HCT116 (cell line): ENCODE results near the gene MRPL50. TPM values are rescaled to one million over a fixed set of nuclear protein-coding genes. Genes with fewer than 3 reads are reported as not detected.

Source experiments
- ATAC-seq: fragments of 200-7000 bp; cut with Tn5 transposase; 2 replicates; pipeline ENCODE4 v1.9.1; 2020; ENCODE audit warnings: mild to moderate bottlenecking, moderate library complexity
- BruUV-seq: library from RNA; stranded (reverse); fragments of 400-500 nt; replicated peaks from 2 replicates; lab custom pipeline; 2021; lab: Mats Ljungman, UMichigan
- CTCF ChIA-PET: fragments of 300-600 bp; sonication (Branson Sonifier 250); formaldehyde crosslinking; loops from one replicate; lab custom pipeline; 2021; ENCODE audit warnings: antibody characterized with exemption; lab: Charles Lee
- POLR2A ChIA-PET: fragments of 300-600, 350-600 bp; sonication (Branson Sonifier 250); formaldehyde crosslinking; loops from one replicate; lab custom pipeline; 2021; ENCODE audit warnings: antibody characterized with exemption; lab: Charles Lee
- RAD21 ChIA-PET, 2 experiments: fragments of 300-600 bp; sonication (Branson Sonifier 250); formaldehyde crosslinking; loops; one replicate each; lab custom pipeline; 2023; ENCODE audit warnings: low total read pairs in 2 of 2; ENCODE audit not compliant: uncharacterized antibody in 2 of 2, unreplicated experiment in 2 of 2, low non-redundant PET in 1 of 2; lab: Charles Lee
- DNase-seq: peaks from one replicate; pipeline ENCODE4 v3.0.0-alpha.2; 2010; ENCODE audit warnings: low read depth, low spot score
- H2AFZ ChIP-seq: fragments of 200-600 bp; shearing (Covaris generic), sonication (generic); 2 replicates; pipeline ENCODE4 v1.6.1; 2017; ENCODE audit warnings: low read depth, mixed run types, mixed read lengths, antibody characterized with exemption, low read length; ENCODE audit not compliant: poor library complexity, severe bottlenecking
- H3K27ac ChIP-seq: 2 replicates; pipeline ENCODE4 v1.5.1; 2012; ENCODE audit warnings: low read depth, low read length
- H3K27me3 ChIP-seq: fragments of 200-600 bp; sonication (generic); 2 replicates; pipeline ENCODE4 v1.6.1; 2016; ENCODE audit warnings: mixed run types, low read length, mixed read lengths; ENCODE audit not compliant: insufficient read depth
- H3K36me3 ChIP-seq, 2 experiments: fragments of 200-500 bp in 1 of 2; fragments of 200-600 bp in 1 of 2; sonication (Bioruptor generic) in 1 of 2; sonication (generic) in 1 of 2; 2 replicates each; pipeline versions ENCODE4 v1.5.1 to v1.6.1; 2014 to 2016; ENCODE audit warnings: low read length in 2 of 2, inconsistent platforms in 1 of 2, mixed read lengths in 1 of 2, mixed run types in 1 of 2; ENCODE audit not compliant: insufficient read depth in 2 of 2, control insufficient read depth in 1 of 2
- H3K4me1 ChIP-seq, 2 experiments: fragments of 200-600 bp in 1 of 2; sonication (generic) in 1 of 2; 2 replicates each; pipeline versions ENCODE4 v1.5.1 to v1.6.1; 2012 to 2017; ENCODE audit warnings: low read length in 2 of 2, inconsistent platforms in 1 of 2, mild to moderate bottlenecking in 1 of 2, mixed read lengths in 1 of 2, mixed run types in 1 of 2, moderate library complexity in 1 of 2; ENCODE audit not compliant: insufficient read depth in 2 of 2, control insufficient read depth in 1 of 2
- H3K4me2 ChIP-seq: fragments of 200-600 bp; sonication (generic); 2 replicates; pipeline ENCODE4 v1.6.1; 2017; ENCODE audit warnings: mixed run types, low read length, mixed read lengths
- H3K4me3 ChIP-seq, 2 experiments: fragments of 200-600 bp in 1 of 2; sonication (generic) in 1 of 2; replicated peaks in 1 of 2; 2 replicates each; pipeline ENCODE4 v1.5.1; 2011 to 2016; ENCODE audit warnings: low read length in 2 of 2, control low read depth in 1 of 2, low read depth in 1 of 2, mild to moderate bottlenecking in 1 of 2, mixed read lengths in 1 of 2, mixed run types in 1 of 2
- H3K79me2 ChIP-seq: fragments of 200-600 bp; sonication (generic); 2 replicates; pipeline ENCODE4 v1.6.1; 2017; ENCODE audit warnings: mild to moderate bottlenecking, mixed run types, low read length, moderate library complexity, mixed read lengths; ENCODE audit not compliant: insufficient read depth
- H3K9ac ChIP-seq: fragments of 200-600 bp; sonication (generic); 2 replicates; pipeline ENCODE4 v1.6.1; 2016; ENCODE audit warnings: low read length, mixed read lengths
- H3K9me2 ChIP-seq: fragments of 200-600 bp; sonication (generic), shearing (Covaris generic); 2 replicates; pipeline ENCODE4 v1.6.1; 2017; ENCODE audit warnings: mixed run types, mild to moderate bottlenecking, moderate library complexity; ENCODE audit not compliant: insufficient read depth
- H3K9me3 ChIP-seq, 2 experiments: fragments of 200-500 bp in 1 of 2; fragments of 200-600 bp in 1 of 2; sonication (Bioruptor generic) in 1 of 2; sonication (generic) in 1 of 2; 2 replicates each; pipeline ENCODE4 v1.6.1; 2014 to 2017; ENCODE audit warnings: low read length in 2 of 2, mixed read lengths in 2 of 2, inconsistent platforms in 1 of 2, low read depth in 1 of 2, mild to moderate bottlenecking in 1 of 2, mixed run types in 1 of 2, moderate library complexity in 1 of 2; ENCODE audit not compliant: control insufficient read depth in 1 of 2, insufficient read depth in 1 of 2
- H4K20me1 ChIP-seq: fragments of 200-600 bp; sonication (generic), shearing (Covaris generic); 2 replicates; pipeline ENCODE4 v1.6.1; 2017; ENCODE audit warnings: mixed run types, mild to moderate bottlenecking, moderate library complexity; ENCODE audit not compliant: insufficient read depth
- CBX3 ChIP-seq: IDR thresholded peaks from 2 replicates; pipeline ENCODE4 v1.6.1; 2012; ENCODE audit warnings: low read depth
- CEBPB ChIP-seq: IDR thresholded peaks from 2 replicates; pipeline ENCODE4 v1.6.1; 2012; ENCODE audit warnings: low read depth
- ELF1 ChIP-seq: IDR thresholded peaks from 2 replicates; pipeline ENCODE4 v1.6.1; 2012; ENCODE audit warnings: low read depth, borderline replicate concordance
- EZH2 ChIP-seq: fragments of 200-600 bp; sonication (generic); IDR thresholded peaks from 2 replicates; pipeline ENCODE4 v1.6.1; 2017; ENCODE audit warnings: antibody characterized with exemption, mixed run types
- EZH2phosphoT487 ChIP-seq: fragments of 200-600 bp; IDR thresholded peaks from 2 replicates; pipeline ENCODE4 v1.6.1; 2018; ENCODE audit warnings: antibody characterized with exemption, borderline replicate concordance
- FOSL1 ChIP-seq: IDR thresholded peaks from 2 replicates; pipeline ENCODE4 v1.6.1; 2012; ENCODE audit warnings: low read depth
- POLR2A ChIP-seq: IDR thresholded peaks from 2 replicates; pipeline ENCODE4 v1.7.0; 2011; ENCODE audit warnings: borderline replicate concordance; ENCODE audit not compliant: insufficient read depth, insufficient read length; ENCODE audit errors: extremely low read depth
- RAD21 ChIP-seq: IDR thresholded peaks from 2 replicates; pipeline ENCODE4 v1.6.1; 2012; ENCODE audit warnings: low read depth, mild to moderate bottlenecking
- SIN3A ChIP-seq: IDR thresholded peaks from 2 replicates; pipeline ENCODE4 v1.6.1; 2012; ENCODE audit warnings: low read depth
- SP1 ChIP-seq: IDR thresholded peaks from 2 replicates; pipeline ENCODE4 v1.6.1; 2012; ENCODE audit warnings: low read depth
- SRF ChIP-seq: IDR thresholded peaks from 2 replicates; pipeline ENCODE4 v1.6.1; 2012; ENCODE audit warnings: low read depth
- TCF7L2 ChIP-seq: IDR thresholded peaks from 2 replicates; pipeline ENCODE4 v1.7.0; 2011; ENCODE audit warnings: borderline replicate concordance, inconsistent platforms; ENCODE audit not compliant: insufficient read depth, insufficient read length; ENCODE audit errors: extremely low read depth
- YY1 ChIP-seq: IDR thresholded peaks from 2 replicates; pipeline ENCODE4 v1.6.1; 2011; ENCODE audit warnings: low read length, low read depth, moderate library complexity, mild to moderate bottlenecking; ENCODE audit not compliant: insufficient replicate concordance; ENCODE audit errors: extremely low read depth
- ZFX ChIP-seq: fragments of 450-650 bp; IDR thresholded peaks from 2 replicates; pipeline ENCODE4 v1.6.1; 2017
- intact Hi-C: fragments of 100-400 bp; cut with micrococcal nuclease; formaldehyde crosslinking; loops from 2 replicates; pipeline ENCODE4 v1.10.0; 2022
- total RNA-seq: library from RNA; stranded (reverse); gene quantifications from one replicate; pipeline ENCODE4 v1.2.1, GENCODE V29; 2021; ENCODE audit not compliant: unreplicated experiment
- TF ChIP-seq, protein P1 (sequence below), 3 experiments: fragments of 200-600 bp in 1 of 3; sonication (generic) in 1 of 3; IDR thresholded peaks in 2 of 3; conservative IDR thresholded peaks in 1 of 3; 2 replicates each; pipeline ENCODE4 v1.5.1; 2012 to 2017; ENCODE audit warnings: low read depth in 2 of 3, low read length in 2 of 3, antibody characterized with exemption in 1 of 3, borderline replicate concordance in 1 of 3, control low read depth in 1 of 3, mild to moderate bottlenecking in 1 of 3, mixed read lengths in 1 of 3, mixed run types in 1 of 3, moderate library complexity in 1 of 3; ENCODE audit not compliant: insufficient read depth in 1 of 3
- TF ChIP-seq, protein P2 (sequence below): IDR thresholded peaks from 2 replicates; pipeline ENCODE4 v1.6.1; 2012

MRPL50 gene
- total RNA-seq, 1 experiment from 2014 or later, result 14.6 TPM

DNA sequence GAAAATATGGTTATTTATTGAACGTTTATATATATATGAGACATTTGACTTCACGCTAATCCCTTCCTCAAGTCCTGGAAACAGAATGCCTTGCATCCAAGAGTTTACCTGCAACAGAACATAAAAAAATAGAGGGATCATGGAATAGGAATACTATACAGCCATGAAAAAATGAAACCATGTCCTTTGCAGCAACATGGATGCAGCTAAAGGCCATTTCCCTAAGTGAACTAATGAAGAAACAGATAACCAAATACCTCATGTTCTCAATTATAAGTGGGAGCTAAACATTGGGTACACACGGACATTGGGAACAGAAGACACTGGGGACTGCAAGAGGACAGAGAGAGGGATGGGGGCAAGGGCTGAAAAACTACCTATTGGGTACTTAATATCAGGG, 26.6 kb downstream of the MRPL50 start:
- no peak overlapping the region for H3K27ac ChIP-seq
- ATAC-seq, result no peak
- POLR2A ChIA-PET, result no interaction called here

DNA sequence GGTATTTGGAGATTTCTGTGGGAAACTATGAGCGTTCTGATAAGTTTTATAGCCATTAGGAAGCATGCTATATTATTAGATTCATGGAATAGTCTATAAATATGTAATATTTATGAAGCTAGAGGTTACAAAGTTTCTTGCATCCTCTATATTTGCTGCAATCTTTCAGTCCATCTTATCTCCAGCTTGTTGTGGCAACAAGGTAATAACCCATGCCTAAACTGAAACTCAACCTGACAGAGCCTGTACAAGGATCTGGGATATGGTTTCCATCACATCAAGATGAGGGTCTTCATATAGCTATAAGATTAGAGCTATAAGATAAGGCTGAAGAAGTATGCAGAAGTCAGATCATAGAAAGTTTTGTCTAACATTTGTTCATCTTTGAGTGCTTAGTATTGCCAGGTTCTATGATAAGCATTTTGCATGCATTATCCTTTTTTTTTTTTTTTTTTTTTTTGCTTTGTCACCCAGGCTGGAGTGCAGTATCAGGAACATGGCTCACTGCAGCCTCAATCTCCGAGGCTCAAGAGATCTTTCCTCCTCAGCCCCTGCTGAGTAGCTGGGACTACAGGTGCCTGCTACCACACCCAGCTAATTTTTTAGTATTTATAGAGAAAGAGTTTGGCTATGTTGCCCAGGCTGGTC, 28.4 kb downstream of the MRPL50 start:
- no peak overlapping the region for H3K4me2 ChIP-seq
- H3K4me3 ChIP-seq, result no peak overlapping the region
- no peak for TF ChIP-seq FOSL1
- TF ChIP-seq SRF, result no peak
- TF ChIP-seq YY1, result no peak
- TF ChIP-seq SIN3A, result no peak
- no peak for TF ChIP-seq SP1
- no peak for TF ChIP-seq ZFX
- TF ChIP-seq EZH2, result no peak
- TF ChIP-seq ELF1, result no peak
- TF ChIP-seq RAD21, result no peak
- TF ChIP-seq, protein P1, sequence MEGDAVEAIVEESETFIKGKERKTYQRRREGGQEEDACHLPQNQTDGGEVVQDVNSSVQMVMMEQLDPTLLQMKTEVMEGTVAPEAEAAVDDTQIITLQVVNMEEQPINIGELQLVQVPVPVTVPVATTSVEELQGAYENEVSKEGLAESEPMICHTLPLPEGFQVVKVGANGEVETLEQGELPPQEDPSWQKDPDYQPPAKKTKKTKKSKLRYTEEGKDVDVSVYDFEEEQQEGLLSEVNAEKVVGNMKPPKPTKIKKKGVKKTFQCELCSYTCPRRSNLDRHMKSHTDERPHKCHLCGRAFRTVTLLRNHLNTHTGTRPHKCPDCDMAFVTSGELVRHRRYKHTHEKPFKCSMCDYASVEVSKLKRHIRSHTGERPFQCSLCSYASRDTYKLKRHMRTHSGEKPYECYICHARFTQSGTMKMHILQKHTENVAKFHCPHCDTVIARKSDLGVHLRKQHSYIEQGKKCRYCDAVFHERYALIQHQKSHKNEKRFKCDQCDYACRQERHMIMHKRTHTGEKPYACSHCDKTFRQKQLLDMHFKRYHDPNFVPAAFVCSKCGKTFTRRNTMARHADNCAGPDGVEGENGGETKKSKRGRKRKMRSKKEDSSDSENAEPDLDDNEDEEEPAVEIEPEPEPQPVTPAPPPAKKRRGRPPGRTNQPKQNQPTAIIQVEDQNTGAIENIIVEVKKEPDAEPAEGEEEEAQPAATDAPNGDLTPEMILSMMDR (IDR thresholded peaks at IDR 0.05 in 2 of 3, conservative IDR thresholded peaks at IDR 0.05 in 1 of 3; ENCODE audit: borderline replicate concordance in 1 of 3, insufficient read depth in 1 of 3, low read depth in 2 of 3, low read length in 2 of 3), result no peak
- TF ChIP-seq POLR2A, result no peak
- TF ChIP-seq, all 23 proteins: peak for 0
- no peaks in the 10 kb centered on the region for H3K27me3 ChIP-seq
- intact Hi-C loops, result no loop called here
- ChIA-PET CTCF (no interaction called here), POLR2A (no interaction called here), RAD21 (no interaction called here)
- no TSS peak for BruUV-seq
- H2AFZ ChIP-seq, result no peak overlapping the region
- DNase-seq (no peak), ATAC-seq (no peak)
- H3K9me3 ChIP-seq, result no peaks in the 10 kb centered on the region
- no peaks in the 10 kb centered on the region for H3K79me2 ChIP-seq
- no peaks in the 10 kb centered on the region for H3K9me2 ChIP-seq
- H3K4me1 ChIP-seq, result peaks cover 8 to 12% of the 10 kb centered on the region in 2 experiments; a peak in 3 of 4 replicates
- H3K27ac ChIP-seq, result no peak overlapping the region
- H3K36me3 ChIP-seq, result no peaks in the 10 kb centered on the region
- H4K20me1 ChIP-seq, result no peaks in the 10 kb centered on the region
- H3K9ac ChIP-seq, result no peak overlapping the region

More for the DNA sequence above, 26.6 kb downstream of the MRPL50 start:
- no peak overlapping the region for H3K9ac ChIP-seq
- peaks cover 0 to 4% of the 10 kb centered on the region in 2 experiments; a peak in 1 of 4 replicates for H3K4me1 ChIP-seq
- no peak overlapping the region for H2AFZ ChIP-seq
- H3K27me3 ChIP-seq, result no peaks in the 10 kb centered on the region
- ChIA-PET CTCF (interaction anchor here (2.5 kb wide), 1 partner anchor 16 kb away, joined by 15 read pairs; no protein-coding TSS in a partner anchor), RAD21 (no interaction called here)
- H3K9me3 ChIP-seq, result no peaks in the 10 kb centered on the region
- H3K9me2 ChIP-seq, result no peaks in the 10 kb centered on the region
- H4K20me1 ChIP-seq, result no peaks in the 10 kb centered on the region
- no peaks in the 10 kb centered on the region for H3K36me3 ChIP-seq
- TF ChIP-seq CBX3, result no peak
- no peak for TF ChIP-seq SIN3A
- no peak for TF ChIP-seq CEBPB
- no peak for TF ChIP-seq POLR2A
- TF ChIP-seq FOSL1, result no peak
- no peak for TF ChIP-seq TCF7L2
- TF ChIP-seq ELF1, result no peak
- no peak for TF ChIP-seq SP1
- TF ChIP-seq, protein P2, sequence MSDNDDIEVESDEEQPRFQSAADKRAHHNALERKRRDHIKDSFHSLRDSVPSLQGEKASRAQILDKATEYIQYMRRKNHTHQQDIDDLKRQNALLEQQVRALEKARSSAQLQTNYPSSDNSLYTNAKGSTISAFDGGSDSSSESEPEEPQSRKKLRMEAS, result no peak
- TF ChIP-seq EZH2phosphoT487, result no peak
- TF ChIP-seq RAD21, result no peak
- no peak for TF ChIP-seq SRF
- BruUV-seq, result no TSS peak
- H3K4me3 ChIP-seq, result no peak overlapping the region
- no peak for DNase-seq
- no peaks in the 10 kb centered on the region for H3K79me2 ChIP-seq
- intact Hi-C loops, result no loop called here
- H3K4me2 ChIP-seq, result no peak overlapping the region
